ENCODE measurements around the gene HSPA2.

The HSPA2 gene

GRCh38 chr14:64540208-64541202, at the start of gene HSPA2:
HSPA2 (plus strand) TSS chr14:64540741; CDS start chr14:64540850, 109 bp downstream.
- peak; percentile 99 for DNase-seq (ENCODE audit: low read depth)

GRCh38 chr14:64491637-64492036, 48.9 kb upstream of the HSPA2 start:
- DNase-seq (ENCODE audit: low read depth) = no peak

GRCh38 chr14:64493455-64493854, 47.1 kb upstream of the HSPA2 start:
- DNase-seq (ENCODE audit: low read depth) = no peak

- DNase-seq (ENCODE audit: low read depth) = no peak
Observed at GRCh38 chr14:64495252-64495651, 45.3 kb upstream of the HSPA2 start.

GRCh38 chr14:64496764-64497163, 43.8 kb upstream of the HSPA2 start:
- DNase-seq (ENCODE audit: low read depth) = no peak

- DNase-seq (ENCODE audit: low read depth) = peak; percentile 6
Observed at GRCh38 chr14:64500088-64500487, 40.5 kb upstream of the HSPA2 start.

- peak; percentile 87 for DNase-seq (ENCODE audit: low read depth)
Observed at GRCh38 chr14:64501411-64502171, 39.0 kb upstream of the HSPA2 start.

- DNase-seq (ENCODE audit: low read depth) = no peak
Observed at GRCh38 chr14:64502456-64502855, 38.1 kb upstream of the HSPA2 start.

GRCh38 chr14:64502887-64503433, 37.6 kb upstream of the HSPA2 start:
- no peak for DNase-seq (ENCODE audit: low read depth)

- DNase-seq (ENCODE audit: low read depth) = peak; percentile 95
Observed at GRCh38 chr14:64503434-64504309, 36.9 kb upstream of the HSPA2 start, which contains the start of gene ZBTB25. ZBTB25 (minus strand) TSS chr14:64503838; CDS start chr14:64490533, 13,305 bp downstream.

GRCh38 chr14:64504310-64504896, 36.1 kb upstream of the HSPA2 start, which contains the start of gene ZBTB1:
ZBTB1 (plus strand) TSS chr14:64504770; CDS start chr14:64521505, 16,735 bp downstream.
- DNase-seq (ENCODE audit: low read depth) = peak; percentile 91

GRCh38 chr14:64504897-64505794, 35.4 kb upstream of the HSPA2 start:
- DNase-seq (ENCODE audit: low read depth) = peak; percentile 91

GRCh38 chr14:64506721-64507120, 33.8 kb upstream of the HSPA2 start:
- DNase-seq (ENCODE audit: low read depth) = no peak

- DNase-seq (ENCODE audit: low read depth) = no peak
Observed at GRCh38 chr14:64507376-64508156, 33.0 kb upstream of the HSPA2 start.

GRCh38 chr14:64508215-64508776, 32.2 kb upstream of the HSPA2 start:
- no peak for DNase-seq (ENCODE audit: low read depth)

GRCh38 chr14:64509036-64509435, 31.5 kb upstream of the HSPA2 start:
- no peak for DNase-seq (ENCODE audit: low read depth)

- peak; percentile 73 for DNase-seq (ENCODE audit: low read depth)
Observed at GRCh38 chr14:64510825-64511671, 29.5 kb upstream of the HSPA2 start.

GRCh38 chr14:64513271-64513670, 27.3 kb upstream of the HSPA2 start:
- DNase-seq (ENCODE audit: low read depth) = no peak

Measured in EH (cell line).